HG02970 (cell line): ENCODE measurements around the gene JAG2.

ENCODE experiments used
- ATAC-seq: cut with Tn5 transposase; IDR thresholded peaks from one replicate; pipeline ENCODE4 v1.9.1; 2021; ENCODE audit warnings: mild to moderate bottlenecking, moderate library complexity, moderate number of reproducible peaks; ENCODE audit not compliant: unreplicated experiment, low FRiP score

The JAG2 gene

DNA sequence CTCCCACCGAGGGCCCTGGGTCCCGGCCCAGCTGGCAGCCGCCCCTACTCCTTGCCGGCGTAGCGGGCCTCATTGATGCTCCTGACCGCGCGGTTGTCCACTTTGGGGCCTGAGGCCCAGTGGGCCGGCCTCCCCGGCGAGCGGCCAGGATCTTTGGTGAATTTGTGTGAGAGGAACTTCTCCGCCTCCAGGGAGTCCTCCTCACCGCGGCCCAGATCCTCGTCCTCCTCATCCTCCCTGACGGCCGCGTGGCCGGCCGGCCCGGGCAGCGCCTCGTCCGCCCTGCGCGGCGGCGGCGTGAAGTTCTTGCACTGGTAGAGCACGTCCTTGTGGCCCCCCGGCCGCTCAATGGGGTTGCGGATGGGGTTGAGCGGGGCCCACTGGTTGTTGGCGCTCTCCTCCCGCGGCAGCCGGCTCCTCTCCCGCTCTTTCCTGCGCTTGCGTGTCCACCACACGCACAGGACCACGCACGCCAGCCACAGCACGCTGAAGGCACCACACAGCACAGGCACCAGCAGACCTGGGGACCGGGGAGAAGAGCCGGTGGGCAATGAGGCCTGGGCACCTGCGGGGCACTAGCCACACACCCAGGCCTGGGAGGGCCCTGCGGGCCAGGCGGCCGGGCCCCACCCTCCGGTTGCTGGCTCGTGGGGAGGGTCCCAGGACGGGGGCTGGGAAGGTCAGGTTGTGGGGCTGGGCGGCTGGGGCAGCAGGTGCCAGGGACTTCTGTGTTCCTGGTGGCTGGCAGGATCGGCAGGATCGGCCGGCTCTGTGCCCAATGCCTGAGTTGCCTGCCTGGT is 25.7 kb downstream of the JAG2 start:
- no peak for ATAC-seq

DNA sequence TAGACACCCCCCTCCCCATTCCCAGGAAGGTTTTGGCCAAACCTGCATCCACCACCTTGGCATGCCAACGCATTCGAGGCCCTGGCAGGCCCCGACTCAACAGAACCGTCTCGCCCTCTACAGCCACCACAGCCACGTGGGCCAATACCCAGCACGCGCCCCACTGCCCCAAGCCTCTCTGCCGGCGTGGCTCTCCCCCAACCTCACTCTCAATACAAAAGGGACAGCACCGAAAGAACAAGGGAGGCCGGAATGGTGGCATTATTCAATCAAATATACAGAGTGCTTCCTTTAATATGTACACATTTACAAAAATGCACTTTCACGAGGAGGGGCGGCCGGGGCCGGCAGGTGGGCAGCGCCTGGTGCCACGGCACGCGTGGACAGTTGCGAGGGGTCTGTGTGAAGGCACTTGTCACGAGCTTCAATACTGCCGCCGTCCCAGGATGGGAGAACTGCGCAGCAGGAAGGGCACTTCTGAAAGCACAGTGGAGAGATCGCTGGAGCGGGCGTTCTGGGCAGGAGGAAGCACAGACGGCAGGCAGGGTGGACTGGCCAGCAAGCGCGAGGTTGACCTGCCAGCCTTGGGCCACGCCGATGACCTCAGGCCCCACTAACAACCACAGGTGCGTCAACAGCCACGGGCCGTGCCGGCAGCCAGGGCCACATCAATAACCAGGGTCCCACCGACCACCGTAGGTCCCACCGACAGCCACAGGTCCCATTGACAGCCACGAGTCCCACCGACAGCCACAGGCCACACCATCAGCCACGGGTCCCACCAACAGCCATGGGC is 26.9 kb downstream of the JAG2 start:
- no peak for ATAC-seq

DNA sequence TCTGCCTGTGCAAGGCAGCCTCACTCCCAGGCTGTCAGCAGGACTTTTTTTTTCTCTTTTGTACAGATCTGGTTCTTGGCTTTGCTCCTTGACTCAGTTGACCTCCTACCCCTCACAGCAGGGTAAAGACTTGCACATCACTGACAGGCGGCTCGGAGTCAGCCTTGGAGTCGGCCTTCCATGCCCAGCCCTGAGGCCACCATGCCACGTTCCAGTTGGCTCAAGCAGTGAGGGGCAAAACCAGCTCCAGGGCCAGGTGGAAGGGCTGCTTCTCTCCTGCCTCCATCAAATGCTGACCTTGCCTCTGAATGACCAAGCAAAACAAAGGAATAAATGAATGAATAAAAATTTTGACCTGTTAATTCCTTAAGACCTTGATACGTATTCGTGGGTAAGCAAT is 27.6 kb downstream of the JAG2 start:
- ATAC-seq: no peak

DNA sequence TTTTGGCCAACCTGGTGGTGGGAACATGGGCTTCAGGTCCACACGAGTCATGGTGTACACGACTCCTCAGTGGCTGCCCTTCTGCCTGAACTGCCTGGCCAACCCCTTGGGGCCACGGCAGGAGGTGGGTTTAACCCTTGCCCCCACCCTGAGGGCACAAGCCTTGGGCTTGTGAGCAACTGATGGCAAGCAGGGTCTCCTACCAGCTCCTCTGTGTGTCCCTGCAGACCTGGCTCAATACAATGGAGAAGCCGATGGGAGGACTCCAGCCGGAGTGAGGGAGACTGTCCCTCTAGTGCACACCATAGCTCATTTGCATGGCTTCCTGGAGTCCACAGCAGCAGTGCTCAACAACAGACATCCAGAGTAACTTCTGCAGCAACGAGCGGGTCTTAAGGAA is 28.0 kb downstream of the JAG2 start:
- no peak for ATAC-seq

DNA sequence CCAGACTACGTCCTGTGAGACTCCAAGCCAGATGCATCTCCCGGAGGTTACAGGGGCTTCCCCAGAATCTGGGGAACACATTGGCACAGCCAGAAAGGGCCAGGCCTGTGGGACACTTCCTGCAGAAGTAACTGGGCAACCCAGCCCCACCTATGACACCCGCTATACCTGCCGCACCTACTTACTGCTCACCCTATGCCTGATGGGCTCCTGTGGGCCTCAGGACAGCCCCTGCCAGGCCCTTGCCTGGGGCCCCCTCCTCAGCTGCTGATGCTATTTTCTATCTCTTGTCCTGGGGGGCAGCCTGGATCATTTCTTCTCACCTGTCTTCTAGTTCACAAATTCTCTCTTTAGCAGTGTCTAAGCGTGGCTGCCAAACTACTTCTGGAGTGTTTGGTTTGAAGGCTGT is 28.7 kb downstream of the JAG2 start:
- ATAC-seq: no peak

DNA sequence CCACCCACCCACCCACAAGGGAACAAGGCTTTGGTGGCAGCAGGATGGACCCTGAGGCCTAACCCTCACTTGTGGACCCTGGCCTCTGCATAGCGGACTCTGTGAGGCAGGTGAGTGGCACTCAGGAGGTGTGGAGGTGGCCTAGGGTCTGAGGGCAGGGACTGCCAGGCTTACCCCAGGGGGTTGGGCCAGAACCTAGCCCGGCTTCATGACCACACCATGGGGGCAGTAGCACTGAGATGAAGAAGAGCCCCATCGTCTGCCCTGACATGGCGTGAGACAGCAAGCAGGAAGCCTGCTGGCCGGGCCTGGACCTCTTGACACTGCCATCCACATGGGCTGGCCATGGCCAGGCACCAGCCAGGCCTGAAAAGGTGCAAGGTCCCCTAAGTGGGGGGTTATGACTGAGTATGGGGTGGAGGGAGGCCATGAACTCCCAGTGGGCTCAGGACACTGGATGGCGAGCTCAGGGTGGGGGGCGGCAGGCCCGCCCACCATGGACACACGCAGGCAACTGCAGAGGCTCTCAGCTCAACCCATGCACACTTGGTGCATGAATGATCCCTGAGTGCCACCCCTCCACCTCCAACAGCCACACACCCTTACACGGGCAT is 29.3 kb downstream of the JAG2 start:
- ATAC-seq: no peak

DNA sequence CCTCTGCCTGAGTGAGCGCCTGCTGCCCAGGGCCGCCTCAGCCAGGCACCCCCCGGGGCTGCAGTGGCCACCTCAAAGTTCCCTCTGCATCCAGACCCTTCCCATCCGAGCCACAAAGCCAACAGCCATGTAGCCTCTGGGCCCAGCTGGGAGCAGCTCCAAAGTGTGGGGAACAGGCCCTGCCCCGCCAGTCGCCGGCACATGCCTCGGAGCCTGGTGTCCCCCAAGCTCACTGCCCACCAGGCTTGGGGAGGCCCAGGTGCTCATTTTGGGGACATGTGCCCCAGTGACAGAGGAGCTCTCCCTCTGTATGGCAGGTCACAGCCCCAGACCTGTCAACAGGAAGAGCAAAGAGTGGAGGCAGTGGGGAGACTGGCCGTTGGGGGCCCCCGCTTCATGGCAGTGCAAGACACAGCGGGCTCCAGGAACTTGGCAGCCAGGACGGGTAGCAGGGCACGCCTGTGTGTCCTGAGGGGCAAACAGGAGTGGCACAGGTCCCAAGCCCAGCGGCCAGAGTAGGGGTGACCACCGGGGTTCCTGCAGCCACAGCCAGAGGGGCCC is 29.9 kb downstream of the JAG2 start:
- no peak for ATAC-seq

DNA sequence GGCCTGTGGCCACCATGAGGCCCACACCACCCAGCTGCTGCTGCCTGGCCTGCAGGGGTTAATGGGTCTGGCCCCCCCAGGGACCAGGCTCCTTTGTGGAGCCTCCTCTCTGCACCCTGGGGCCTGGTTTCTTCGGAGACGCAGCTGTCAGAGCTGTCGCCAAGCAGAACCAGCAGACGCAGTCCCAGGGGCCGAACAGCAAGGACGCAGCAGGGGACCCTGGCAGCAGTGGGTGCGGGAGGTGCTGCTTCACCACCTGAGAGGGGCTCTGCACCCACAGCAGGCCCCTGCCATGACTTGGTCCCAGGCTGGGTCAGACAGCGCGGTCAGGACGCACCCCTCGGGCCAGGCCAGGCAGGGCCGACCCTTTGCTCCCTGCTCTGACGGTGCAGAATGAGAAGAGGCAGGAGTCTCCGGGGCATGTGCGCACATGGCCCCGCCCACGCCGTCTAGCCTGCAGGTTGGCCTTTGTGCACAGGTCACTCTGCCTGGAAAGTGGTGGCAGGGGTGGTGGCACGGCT is 30.5 kb downstream of the JAG2 start:
- ATAC-seq: no peak

DNA sequence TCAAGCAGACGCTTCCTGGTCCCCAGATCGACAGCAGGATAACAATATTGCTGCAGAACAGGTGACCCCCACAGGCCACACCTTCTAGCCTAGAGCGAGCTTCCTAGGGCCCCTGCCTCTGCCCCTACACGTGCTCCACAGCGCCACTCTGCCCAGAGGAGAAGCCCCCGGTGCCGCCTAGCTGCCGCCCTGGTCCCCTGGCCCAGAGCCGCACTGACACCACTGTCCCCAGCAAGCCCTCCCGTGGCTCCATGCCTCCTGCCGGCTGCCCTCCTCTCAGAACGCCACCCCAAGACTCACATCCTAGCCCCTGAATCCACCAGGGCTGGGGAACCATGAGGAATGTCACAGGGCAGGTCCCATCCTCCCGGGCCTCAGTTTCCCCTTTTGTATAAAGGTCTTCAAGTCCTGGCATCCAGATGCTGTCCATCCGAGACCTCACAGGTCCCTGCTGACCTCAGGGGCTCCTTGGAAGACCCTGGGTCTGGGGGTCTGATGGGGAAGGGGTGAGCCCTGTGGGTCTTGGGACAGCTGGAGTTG is 31.0 kb downstream of the JAG2 start:
- ATAC-seq: no peak

DNA sequence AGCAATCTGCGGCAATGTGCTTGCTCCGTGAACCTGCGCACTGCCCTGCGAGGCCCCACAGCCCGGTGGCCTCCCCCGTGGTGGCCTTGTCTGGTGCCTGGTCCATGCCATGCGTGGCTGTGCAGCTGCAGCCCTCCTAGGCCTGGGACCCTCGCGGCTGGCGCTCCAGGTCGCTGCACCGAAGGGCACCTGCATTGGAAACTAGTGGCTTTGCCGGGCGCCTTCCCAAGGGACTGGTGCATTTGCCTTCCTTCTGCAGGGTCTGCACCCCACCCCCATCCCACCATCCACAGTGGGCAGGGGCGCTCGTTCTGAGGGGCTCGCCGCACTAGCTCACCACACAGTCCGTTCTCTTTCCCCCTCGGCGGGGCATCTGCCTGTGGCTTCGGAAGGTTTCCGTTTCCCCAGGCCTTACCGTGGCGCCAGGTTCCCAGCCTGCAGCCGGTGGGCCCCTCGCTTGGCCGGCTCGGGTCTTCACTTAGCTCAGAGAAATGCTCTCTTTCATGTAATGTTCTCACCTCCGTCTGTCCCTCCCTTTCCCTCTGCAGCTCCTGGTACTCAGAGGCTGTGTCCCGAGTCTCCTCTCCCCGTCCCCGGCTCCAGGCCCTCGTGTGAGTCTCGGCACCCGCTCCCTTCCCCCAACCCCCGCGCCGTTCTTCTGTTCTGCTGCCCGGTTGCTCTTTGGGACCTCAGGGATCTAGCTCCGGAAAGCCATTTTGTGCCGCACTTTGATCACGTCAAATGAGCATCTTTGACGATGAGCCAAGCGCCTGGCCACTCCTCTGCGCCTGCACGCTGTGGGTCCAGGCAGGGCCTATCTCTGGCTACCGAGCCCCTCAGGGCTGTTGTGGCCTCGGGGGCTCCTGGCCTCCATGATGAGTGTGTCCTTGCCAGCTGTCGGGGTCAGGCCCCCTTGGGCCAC is 31.9 kb downstream of the JAG2 start:
- no peak for ATAC-seq

DNA sequence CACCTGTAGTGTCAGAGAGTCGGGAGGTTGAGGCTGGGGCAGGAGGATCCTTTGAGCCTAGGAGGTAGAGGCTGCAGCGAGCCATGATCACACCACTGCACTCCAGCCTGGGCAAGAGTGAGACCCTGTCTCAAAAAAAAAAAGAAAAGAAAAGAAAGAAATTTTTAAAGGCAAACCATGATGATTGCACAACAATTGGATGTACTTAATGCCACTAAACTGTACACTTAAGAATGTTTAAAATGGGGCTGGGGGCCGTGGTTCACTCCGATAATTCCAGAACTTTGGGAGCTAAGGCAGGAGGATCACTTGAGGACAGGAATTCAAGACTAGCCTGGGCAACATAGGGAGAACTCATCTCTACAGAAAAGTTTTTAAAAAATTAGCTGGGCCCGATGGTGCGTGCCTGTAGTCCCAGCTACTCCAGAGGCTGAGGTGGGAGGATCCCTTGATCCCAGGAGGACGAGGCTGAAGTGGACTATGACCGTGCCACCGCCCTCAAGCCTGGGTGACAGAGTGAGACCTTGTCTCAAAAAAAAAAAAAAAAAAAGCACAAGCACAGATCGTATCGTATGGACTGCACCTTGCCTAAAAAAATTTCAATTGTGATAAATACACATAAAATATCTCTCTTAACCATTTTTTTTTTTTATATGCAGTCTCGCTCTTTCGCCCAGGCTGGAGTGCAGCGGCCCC is 32.7 kb downstream of the JAG2 start:
- ATAC-seq: no peak

DNA sequence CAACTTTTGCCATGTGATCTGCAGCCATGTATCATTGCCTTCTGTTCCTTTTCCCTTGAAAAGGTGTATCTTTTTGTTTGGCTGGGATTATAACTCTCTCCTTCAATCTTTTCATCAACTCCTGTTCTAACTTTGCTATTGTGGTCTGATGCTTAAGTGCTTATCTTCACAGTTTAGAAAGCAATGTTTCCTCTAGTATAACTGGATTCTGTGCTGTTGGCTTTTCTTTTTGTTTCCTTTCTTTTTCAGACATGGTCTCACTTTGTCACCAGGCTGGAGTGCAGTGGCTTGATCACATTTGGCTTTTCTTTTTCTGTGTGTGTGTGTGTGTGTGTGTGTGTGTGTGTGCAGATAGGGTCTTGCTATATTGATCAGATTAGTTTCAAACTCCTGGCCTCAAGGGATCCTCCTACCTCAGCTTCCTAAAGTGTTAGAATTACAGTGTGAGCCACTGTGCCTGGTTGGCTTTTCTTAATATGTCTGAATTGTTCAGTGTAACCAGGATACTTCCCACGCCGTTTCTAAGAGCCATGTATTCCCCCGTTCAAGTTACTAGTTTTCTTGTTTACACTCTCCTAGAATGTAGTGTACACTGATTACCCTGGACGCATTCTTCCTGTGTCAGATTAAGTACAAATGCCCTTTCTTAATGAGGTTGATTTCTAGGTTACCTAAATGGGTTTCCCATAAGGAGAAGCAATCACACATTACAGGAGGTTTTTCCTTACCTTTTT is 35.5 kb downstream of the JAG2 start:
- ATAC-seq: no peak

DNA sequence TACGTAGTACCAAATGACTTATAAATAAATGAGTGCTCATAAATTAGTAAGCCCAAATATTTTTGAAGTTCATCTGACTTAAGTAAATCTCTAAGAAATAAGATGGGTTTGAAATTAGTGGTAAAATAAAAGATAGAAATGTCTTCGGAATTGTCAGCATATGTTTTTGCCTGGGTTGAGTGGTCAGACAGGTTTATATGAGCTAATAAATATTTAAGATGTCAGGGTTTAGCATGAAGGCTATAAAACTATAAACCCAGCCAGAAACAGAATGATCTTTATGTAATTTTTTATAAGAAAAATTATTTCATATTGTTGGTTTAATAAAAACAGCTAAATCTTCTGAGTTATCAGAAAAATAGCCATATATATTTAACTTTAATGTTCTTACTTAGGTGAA is 37.3 kb downstream of the JAG2 start:
- ATAC-seq: no peak

DNA sequence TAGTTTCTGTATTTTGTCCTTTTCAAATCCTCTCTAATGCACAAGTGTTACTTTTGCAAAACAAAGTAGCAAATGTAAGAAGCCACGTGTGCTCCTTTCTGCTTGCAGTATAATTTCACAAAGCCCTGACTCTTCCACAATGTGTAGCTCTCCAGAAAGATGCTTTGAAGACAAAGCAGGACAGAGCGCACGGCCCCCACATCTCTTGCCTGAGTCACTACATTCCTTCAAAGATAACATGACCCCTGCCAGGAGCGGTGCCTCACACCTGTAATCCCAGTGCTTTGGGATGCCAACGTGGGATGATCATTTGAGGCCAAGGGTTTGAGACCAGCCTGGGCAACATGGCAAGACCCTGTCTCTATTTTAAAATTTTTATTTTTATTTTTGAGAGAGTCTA is 40.5 kb downstream of the JAG2 start:
- ATAC-seq: no peak

DNA sequence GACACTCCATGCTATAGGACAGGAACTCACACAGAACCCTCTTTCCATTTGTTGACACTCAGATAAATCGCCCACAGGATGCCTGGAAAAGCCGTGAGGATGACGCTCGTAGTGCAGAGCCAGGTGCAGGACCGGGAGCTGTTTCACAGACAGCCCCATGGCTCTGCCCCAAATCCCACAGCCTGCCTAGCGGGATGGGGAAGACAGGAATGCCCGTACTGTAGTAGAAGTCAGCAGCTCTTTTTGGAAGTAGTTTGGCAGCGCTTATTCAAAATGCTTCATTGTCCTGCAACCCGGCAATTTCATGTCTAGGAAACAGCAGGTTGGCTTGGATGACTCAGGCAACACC is 41.6 kb downstream of the JAG2 start:
- no peak for ATAC-seq

DNA sequence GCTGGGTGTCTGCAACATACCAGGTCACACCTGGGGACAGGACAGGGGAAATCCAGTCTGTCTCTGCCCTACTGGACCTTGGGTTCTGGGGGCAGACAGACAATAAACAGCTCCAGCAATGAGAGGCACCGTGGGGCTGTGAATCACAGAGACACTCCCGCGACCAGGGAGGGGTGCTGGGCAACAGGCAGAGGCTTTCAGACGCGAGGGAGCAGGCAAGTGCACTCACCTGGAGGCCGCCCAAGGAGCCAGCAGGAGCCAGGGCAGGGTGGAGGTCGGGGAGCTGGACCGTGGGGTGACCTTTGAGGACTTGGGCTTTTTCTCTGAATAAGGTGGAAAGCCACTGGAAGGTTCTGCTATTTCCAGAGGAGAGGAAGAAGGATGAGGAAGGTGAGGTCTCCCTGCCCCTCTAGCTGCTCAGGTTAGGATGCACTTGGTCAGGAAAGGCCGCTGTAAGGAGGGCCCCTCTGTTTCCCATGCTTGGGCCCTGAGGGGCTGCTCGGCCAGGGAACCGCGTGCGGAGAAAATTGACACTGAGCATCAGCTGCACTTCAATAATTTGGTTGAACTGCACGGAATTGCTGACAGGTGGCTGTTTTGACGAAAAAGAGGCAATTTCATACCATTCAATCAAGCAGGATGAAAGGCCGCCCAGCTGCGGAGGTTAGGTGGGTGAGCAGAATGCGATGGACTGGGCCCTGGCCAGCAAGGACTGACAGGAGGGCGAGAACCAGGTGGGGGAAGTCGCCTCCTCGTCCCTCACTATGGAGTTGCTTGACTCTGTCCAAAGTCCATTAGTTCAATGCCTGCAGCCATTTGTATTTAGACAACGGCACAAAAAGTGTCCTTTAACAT is 42.2 kb downstream of the JAG2 start:
- no peak for ATAC-seq

DNA sequence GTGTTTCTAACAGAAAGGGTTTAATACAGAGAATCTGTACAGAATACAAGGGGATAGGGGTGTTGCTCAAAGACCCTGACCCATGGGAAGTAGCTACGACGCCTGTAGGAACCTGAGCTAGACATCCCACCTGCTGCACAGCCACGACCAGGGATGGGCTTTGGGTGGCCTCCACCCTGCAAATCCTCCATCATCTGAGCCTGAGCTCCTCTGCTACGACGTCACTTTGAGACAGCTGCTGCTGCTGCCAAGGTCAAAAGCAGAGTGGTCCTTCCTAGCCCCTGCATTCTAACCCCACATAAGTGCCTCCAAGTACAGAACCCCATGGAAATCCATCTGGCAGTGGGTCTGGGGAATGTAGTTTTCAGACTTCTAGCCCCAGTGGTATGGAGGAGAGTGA is 43.8 kb downstream of the JAG2 start:
- no peak for ATAC-seq
